PC-3 (cell line): Measurements from ENCODE around the gene GOPC.

Experiments
- CTCF ChIP-seq: fragments of 300-600 bp; sonication (generic); conservative IDR thresholded peaks from 2 replicates; pipeline ENCODE4 v1.5.1; 2017; ENCODE audit warnings: antibody characterized with exemption, low read depth, mild to moderate bottlenecking, low read length
- EZH2 ChIP-seq: fragments of 300-600 bp; sonication (generic); IDR thresholded peaks from one replicate; pipeline ENCODE4 v1.6.1; 2017; ENCODE audit warnings: antibody characterized with exemption, mild to moderate bottlenecking, low read length; ENCODE audit not compliant: unreplicated experiment

GRCh38 chr6:117561128-117561527, 41.2 kb downstream of the GOPC start:
- TF ChIP-seq CTCF (no peak), EZH2 (no peak)
